GM12878 (cell line): ENCODE measurements around the gene FAM193A. TPM values are rescaled to one million over a fixed set of nuclear protein-coding genes. Genes with fewer than 3 reads are reported as not detected.

Experiments used
- ATAC-seq: fragments of 200-7000 bp; cut with Tn5 transposase; 3 replicates; pipeline ENCODE4 v1.9.1; 2020; ENCODE audit warnings: mild to moderate bottlenecking, moderate library complexity
- BruUV-seq: library from RNA; stranded (reverse); fragments of 400-500 nt; replicated peaks from 2 replicates; lab custom pipeline; 2021; lab: Mats Ljungman, UMichigan
- CTCF ChIA-PET: fragments of 300-600 bp; sonication (Branson Sonifier 250); formaldehyde crosslinking; extraction: SDS; loops from one replicate; lab custom pipeline; 2021; ENCODE audit warnings: inconsistent platforms; lab: Yijun Ruan, JAX
- POLR2A ChIA-PET: fragments of 350-600 bp; formaldehyde crosslinking; extraction: SDS; loops from one replicate; lab custom pipeline; 2021; ENCODE audit warnings: inconsistent platforms; lab: Charles Lee
- RAD21 ChIA-PET: fragments of 300-600 bp; sonication (Branson Sonifier 250); formaldehyde crosslinking; loops from one replicate; lab custom pipeline; 2023; ENCODE audit warnings: antibody characterized with exemption; ENCODE audit not compliant: unreplicated experiment; lab: Charles Lee
- SMC1A ChIA-PET: fragments of 300-600 bp; sonication (Branson Sonifier 250); formaldehyde crosslinking; loops from one replicate; lab custom pipeline; 2023; ENCODE audit not compliant: unreplicated experiment, uncharacterized antibody; lab: Charles Lee
- DNase-seq: peaks from one replicate; pipeline ENCODE4 v3.0.0-alpha.2; 2011; ENCODE audit warnings: low read depth, low spot score
- FAIRE-seq: peaks from 3 replicates; lab custom pipeline; 2011; peaks lifted over from hg19 to GRCh38; lab: Jason Lieb, UNC
- H2AFZ ChIP-seq: 2 replicates; pipeline ENCODE4 v1.6.0; 2011; ENCODE audit warnings: low read depth, low read length, control low read depth; ENCODE audit not compliant: control insufficient read depth
- H3K27ac ChIP-seq: 2 replicates; pipeline ENCODE4 v1.5.1; 2011; ENCODE audit warnings: control low read depth; ENCODE audit not compliant: control insufficient read depth, insufficient read depth
- H3K27me3 ChIP-seq, 2 experiments: replicated peaks in 1 of 2; 2 replicates each; pipeline versions ENCODE4 v1.6.0 to v1.6.1; 2011; ENCODE audit warnings: low read length in 1 of 2; ENCODE audit not compliant: control insufficient read depth in 2 of 2, insufficient read depth in 2 of 2
- H3K36me3 ChIP-seq, 2 experiments: 2 replicates each; pipeline ENCODE4 v1.5.1; 2011; ENCODE audit warnings: low read length in 1 of 2; ENCODE audit not compliant: control insufficient read depth in 2 of 2, insufficient read depth in 2 of 2
- H3K4me1 ChIP-seq: 2 replicates; pipeline ENCODE4 v1.6.1; 2011; ENCODE audit warnings: mild to moderate bottlenecking, low read length, moderate library complexity, mixed read lengths; ENCODE audit not compliant: control insufficient read depth, insufficient read depth
- H3K4me2 ChIP-seq: 2 replicates; pipeline ENCODE4 v1.6.0; 2011; ENCODE audit warnings: control low read depth; ENCODE audit not compliant: control insufficient read depth, insufficient read depth
- H3K4me3 ChIP-seq: fragments of 200-600 bp; sonication (generic); 2 replicates; pipeline ENCODE4 v1.5.1; 2016
- H3K79me2 ChIP-seq: 2 replicates; pipeline ENCODE4 v1.6.0; 2011; ENCODE audit warnings: low read length; ENCODE audit not compliant: control insufficient read depth, insufficient read depth
- H3K9ac ChIP-seq: 2 replicates; pipeline ENCODE4 v1.8.0; 2011; ENCODE audit warnings: low read length, control low read depth, mixed read lengths; ENCODE audit not compliant: control insufficient read depth, insufficient read depth
- H3K9me3 ChIP-seq: replicated peaks from 3 replicates; pipeline ENCODE4 v1.5.1; 2011; ENCODE audit warnings: mild to moderate bottlenecking, low read length; ENCODE audit not compliant: control insufficient read depth, insufficient read depth
- H4K20me1 ChIP-seq: 2 replicates; pipeline ENCODE4 v1.6.0; 2011; ENCODE audit not compliant: control insufficient read depth, insufficient read depth
- BCL11A ChIP-seq: IDR thresholded peaks from 2 replicates; pipeline ENCODE4 v1.6.1; 2011; ENCODE audit warnings: low read depth, low read length
- CHD4 ChIP-seq: fragments of 200-600 bp; sonication (generic); IDR thresholded peaks from 2 replicates; pipeline ENCODE4 v1.6.1; 2016; ENCODE audit warnings: mild to moderate bottlenecking
- ETV6 ChIP-seq, 2 experiments: fragments of 450-650 bp in 1 of 2; IDR thresholded peaks in 1 of 2; conservative IDR thresholded peaks in 1 of 2; 2 replicates each; pipeline ENCODE4 v1.6.1; 2014; ENCODE audit warnings: antibody characterized with exemption in 1 of 2, borderline replicate concordance in 1 of 2, low read depth in 1 of 2, mild to moderate bottlenecking in 1 of 2, moderate library complexity in 1 of 2
- HCFC1 ChIP-seq: fragments of 150-350 bp; IDR thresholded peaks from 2 replicates; pipeline ENCODE4 v1.6.1; 2014; ENCODE audit warnings: low read length
- POLR2A ChIP-seq: IDR thresholded peaks from 2 replicates; pipeline ENCODE4 v1.6.1; 2011; ENCODE audit warnings: low read depth, mild to moderate bottlenecking, low read length
- POLR2AphosphoS5 ChIP-seq: IDR thresholded peaks from 2 replicates; pipeline ENCODE4 v1.6.1; 2011; ENCODE audit warnings: mild to moderate bottlenecking, low read length, inconsistent platforms
- POU2F2 ChIP-seq: IDR thresholded peaks from 3 replicates; pipeline ENCODE4 v1.6.1; 2011; ENCODE audit warnings: low read depth, mild to moderate bottlenecking, low read length, borderline replicate concordance
- SMARCA5 ChIP-seq: fragments of 450-650 bp; IDR thresholded peaks from 2 replicates; pipeline ENCODE4 v1.6.1; 2017; ENCODE audit warnings: mild to moderate bottlenecking
- WGBS: methylation state at CpG from one replicate; pipeline ENCODE4 v1.1.6; 2016; ENCODE audit warnings: low lambda C conversion rate; ENCODE audit not compliant: insufficient replicate concordance, insufficient coverage; ENCODE audit errors: missing lambda C conversion rate; 5-methylcytosine and 5-hydroxymethylcytosine counted together
- in situ Hi-C: fragments of 300-500 bp; cut with MboI; formaldehyde crosslinking; loops from 9 replicates; pipeline ENCODE4 v1.14.3; 2018; ENCODE audit warnings: mixed read lengths
- intact Hi-C: fragments of 100-400 bp; cut with micrococcal nuclease; formaldehyde crosslinking; loops from one replicate; pipeline ENCODE4 v1.14.2; 2022; ENCODE audit not compliant: unreplicated experiment
- polyA plus RNA-seq, 11 experiments: library from polyadenylated mRNA; depleted of rRNA in 4 of 11; unstranded in 6 of 11; stranded (reverse) in 5 of 11; fragments of >200 nt; fragmentation: Nextera tagmentation in 4 of 11; fragmentation: Illumina TruSeq in 1 of 11; extraction: Ambion mirVana in 4 of 11; extraction: Trizol in 1 of 11; gene quantifications; 1 replicate in 1 of 11; 2 replicates in 10 of 11; pipeline versions ENCODE4 v1.2.1 to v1.2.3, GENCODE V29; 2011 to 2016; ENCODE audit warnings: inconsistent platforms in 2 of 11, missing spikeins in 2 of 11, low read depth in 1 of 11
- total RNA-seq, 4 experiments: library from RNA; depleted of rRNA in 3 of 4; stranded (reverse); fragments of >200 nt in 3 of 4; fragmentation: Illumina TruSeq in 1 of 4; extraction: Trizol in 1 of 4; gene quantifications; 2 replicates each; pipeline versions ENCODE4 v1.2.1 to v1.2.3, GENCODE V29; 2013 to 2021
- TF ChIP-seq, protein P1 (sequence below): fragments of 150-350 bp; IDR thresholded peaks from 2 replicates; pipeline ENCODE4 v1.6.1; 2014; ENCODE audit warnings: mild to moderate bottlenecking, low read depth, low read length

FAM193A gene
- total and polyA plus RNA-seq, 10 of the 15 experiments (the other 5 are each of a cell fraction or from before 2014, with no cell fraction given): 0.52 to 23.3 (median 7.4) TPM

DNA sequence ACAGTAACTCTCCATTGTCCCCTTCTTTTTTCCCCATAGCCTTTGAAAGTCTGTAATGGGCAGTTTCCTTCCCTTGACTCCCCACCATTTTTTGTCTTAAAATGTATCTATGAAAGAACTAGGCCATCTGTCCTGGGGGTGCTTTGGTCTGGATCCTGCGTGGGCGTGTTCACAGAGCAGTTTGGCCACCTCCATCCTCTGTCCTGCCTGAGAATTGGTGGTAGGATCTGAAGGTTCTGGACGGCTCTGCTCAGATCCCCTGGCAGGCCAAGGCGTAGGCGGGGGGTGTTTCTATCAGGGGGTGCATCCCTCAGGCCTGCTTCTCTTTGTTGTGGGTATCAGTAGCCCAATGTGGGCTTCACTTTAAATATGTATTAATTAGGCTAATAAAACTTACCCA is 107.1 kb downstream of the FAM193A start:
- Histone ChIP-seq H3K79me2 (no peaks in the 10 kb centered on the region), H3K27ac (no peak overlapping the region), H3K4me1 (no peaks in the 10 kb centered on the region), H3K4me2 (no peak overlapping the region), H3K27me3 (no peaks in the 10 kb centered on the region), H3K9ac (no peak overlapping the region), H3K9me3 (no peaks in the 10 kb centered on the region), H4K20me1 (no peaks in the 10 kb centered on the region), H3K4me3 (no peak overlapping the region), H2AFZ (no peak overlapping the region), H3K36me3 (peaks cover 26 to 33% of the 10 kb centered on the region in 2 experiments)
- no peak for ATAC-seq
- RAD21 ChIA-PET: no interaction called here
- no peak for DNase-seq
- 78% methylated on average over 5 of the region's 5 CpGs for WGBS
- in situ Hi-C loops (no loop called here), intact Hi-C loops (no loop called here)
- BruUV-seq: no TSS peak
- POLR2A ChIA-PET: no interaction called here
- TF ChIP-seq HCFC1 (no peak), SMARCA5 (no peak), POU2F2 (no peak), CHD4 (no peak)
- CTCF ChIA-PET: no interaction called here
- SMC1A ChIA-PET: interaction anchor here (0.7 kb wide), 1 partner anchor 9 kb away, joined by 3 read pairs; no protein-coding TSS in a partner anchor
- FAIRE-seq: no peak

DNA sequence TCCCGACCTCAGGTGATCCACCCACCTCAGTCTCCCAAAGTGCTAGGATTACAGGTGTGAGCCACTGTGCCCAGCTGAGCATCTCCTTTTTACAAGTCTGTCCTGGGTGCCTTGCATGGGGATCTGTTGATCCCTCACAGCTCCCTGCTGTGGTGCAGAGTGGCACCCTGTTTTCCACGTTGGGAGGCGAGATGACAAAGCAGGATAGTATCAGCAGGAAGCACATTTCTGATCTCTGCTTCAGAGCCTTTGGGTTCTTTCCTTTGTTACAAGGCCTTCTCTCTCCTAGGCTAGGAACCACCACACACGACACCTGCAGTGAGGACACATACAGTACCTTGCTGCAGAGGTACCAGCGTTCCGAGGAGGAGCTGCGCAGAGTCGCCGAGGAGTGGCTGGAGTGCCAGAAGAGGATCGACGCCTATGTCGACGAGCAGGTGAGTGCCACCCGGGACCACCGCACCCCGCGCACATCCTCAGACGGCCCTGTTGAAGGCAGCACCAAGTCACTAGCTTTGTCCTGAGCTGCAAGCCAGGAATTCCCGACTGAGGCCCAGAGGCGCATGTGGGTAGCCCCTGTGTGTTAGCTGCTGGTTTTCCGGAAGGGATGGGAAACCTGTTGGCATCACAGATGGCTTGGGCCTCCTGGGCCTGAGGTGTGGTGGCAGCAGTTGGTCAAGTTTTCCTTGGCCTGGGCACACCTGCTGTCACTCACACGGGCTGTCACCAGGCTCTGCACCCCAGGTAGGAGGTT is 110.1 kb downstream of the FAM193A start:
- 98% methylated on average over 22 of the region's 22 CpGs for WGBS
- DNase-seq: no peak
- Histone ChIP-seq H3K79me2 (no peaks in the 10 kb centered on the region), H3K27ac (no peak overlapping the region), H2AFZ (no peak overlapping the region), H3K4me2 (no peak overlapping the region), H3K36me3 (peaks cover 23 to 39% of the 10 kb centered on the region in 2 experiments), H3K9me3 (no peaks in the 10 kb centered on the region; the same call in 2 of the 3 replicates), H3K27me3 (no peaks in the 10 kb centered on the region), H3K9ac (no peak overlapping the region), H3K4me1 (no peaks in the 10 kb centered on the region), H3K4me3 (no peak overlapping the region), H4K20me1 (no peaks in the 10 kb centered on the region)
- no peak for FAIRE-seq
- TF ChIP-seq POLR2AphosphoS5 (no peak), ETV6 (conservative IDR thresholded peaks at IDR 0.05 in 1 of 2, IDR thresholded peaks at IDR 0.05 in 1 of 2; ENCODE audit: borderline replicate concordance in 1 of 2, low read depth in 1 of 2) (no peak), POLR2A (peak; percentile 37; the same call in 1 of the 2 replicates), BCL11A (no peak)
- TF ChIP-seq, protein P1, sequence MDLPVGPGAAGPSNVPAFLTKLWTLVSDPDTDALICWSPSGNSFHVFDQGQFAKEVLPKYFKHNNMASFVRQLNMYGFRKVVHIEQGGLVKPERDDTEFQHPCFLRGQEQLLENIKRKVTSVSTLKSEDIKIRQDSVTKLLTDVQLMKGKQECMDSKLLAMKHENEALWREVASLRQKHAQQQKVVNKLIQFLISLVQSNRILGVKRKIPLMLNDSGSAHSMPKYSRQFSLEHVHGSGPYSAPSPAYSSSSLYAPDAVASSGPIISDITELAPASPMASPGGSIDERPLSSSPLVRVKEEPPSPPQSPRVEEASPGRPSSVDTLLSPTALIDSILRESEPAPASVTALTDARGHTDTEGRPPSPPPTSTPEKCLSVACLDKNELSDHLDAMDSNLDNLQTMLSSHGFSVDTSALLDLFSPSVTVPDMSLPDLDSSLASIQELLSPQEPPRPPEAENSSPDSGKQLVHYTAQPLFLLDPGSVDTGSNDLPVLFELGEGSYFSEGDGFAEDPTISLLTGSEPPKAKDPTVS: no peak
- ChIA-PET SMC1A (interaction anchor here (1.0 kb wide), 1 partner anchor 82 kb away, joined by 3 read pairs; no protein-coding TSS in a partner anchor), CTCF (no interaction called here), RAD21 (no interaction called here), POLR2A (no interaction called here)
- in situ Hi-C loops: no loop called here
- BruUV-seq: no TSS peak
- intact Hi-C loops: no loop called here
- ATAC-seq: no peak
